Measurements from ENCODE around the gene PHYKPL.

DNA sequence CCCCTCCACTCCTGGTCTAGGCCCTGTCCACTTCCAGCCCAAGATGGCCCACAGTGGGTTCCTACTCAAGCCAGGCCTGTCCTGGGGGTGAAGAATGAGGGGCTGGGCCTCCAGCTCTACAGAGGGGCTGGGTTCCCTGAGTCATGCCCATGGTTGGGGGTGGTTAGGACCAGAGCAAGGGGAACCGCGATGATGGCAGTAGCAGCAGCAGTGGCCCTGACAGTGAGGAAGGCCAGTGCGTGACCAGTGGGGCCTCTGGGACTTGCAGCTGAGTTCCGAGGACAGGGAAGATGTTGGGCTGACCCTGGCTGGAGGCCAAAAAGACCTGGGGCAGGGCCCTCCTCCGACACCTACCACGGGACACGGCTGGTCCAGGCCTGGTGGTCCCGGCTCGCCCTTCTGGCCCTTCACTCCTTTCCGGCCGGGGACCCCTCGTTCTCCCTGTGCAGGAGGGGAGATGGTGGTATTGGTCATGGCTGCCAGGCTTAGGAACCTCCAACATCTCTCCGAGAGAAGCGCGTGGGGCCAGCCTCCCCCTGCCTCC, 9.2 kb upstream of the PHYKPL start:
- TF ChIP-seq SAP30 (IDR thresholded peaks at IDR 0.05; ENCODE audit: insufficient read depth, insufficient replicate concordance, low read length) (no peak), EZH2 (IDR thresholded peaks at IDR 0.05; ENCODE audit: low read depth, low read length, severe bottlenecking) (no peak), SP1 (IDR thresholded peaks at IDR 0.05; ENCODE audit: low read depth, low read length) (no peak), NRF1 (IDR thresholded peaks at IDR 0.05; ENCODE audit: low read depth, low read length) (no peak), POLR2A (IDR thresholded peaks at IDR 0.05; ENCODE audit: control extremely low read depth in 1 of 2, low read depth in 2 of 2, low read length in 2 of 2) (no peak), POLR2AphosphoS5 (IDR thresholded peaks at IDR 0.05; ENCODE audit: low read depth, low read length) (no peak), HDAC2 (IDR thresholded peaks at IDR 0.05; ENCODE audit: borderline replicate concordance in 1 of 2, low read depth in 2 of 2, low read length in 2 of 2) (no peak), CREB1 (IDR thresholded peaks at IDR 0.05) (no peak)
- TF ChIP-seq, protein P1, sequence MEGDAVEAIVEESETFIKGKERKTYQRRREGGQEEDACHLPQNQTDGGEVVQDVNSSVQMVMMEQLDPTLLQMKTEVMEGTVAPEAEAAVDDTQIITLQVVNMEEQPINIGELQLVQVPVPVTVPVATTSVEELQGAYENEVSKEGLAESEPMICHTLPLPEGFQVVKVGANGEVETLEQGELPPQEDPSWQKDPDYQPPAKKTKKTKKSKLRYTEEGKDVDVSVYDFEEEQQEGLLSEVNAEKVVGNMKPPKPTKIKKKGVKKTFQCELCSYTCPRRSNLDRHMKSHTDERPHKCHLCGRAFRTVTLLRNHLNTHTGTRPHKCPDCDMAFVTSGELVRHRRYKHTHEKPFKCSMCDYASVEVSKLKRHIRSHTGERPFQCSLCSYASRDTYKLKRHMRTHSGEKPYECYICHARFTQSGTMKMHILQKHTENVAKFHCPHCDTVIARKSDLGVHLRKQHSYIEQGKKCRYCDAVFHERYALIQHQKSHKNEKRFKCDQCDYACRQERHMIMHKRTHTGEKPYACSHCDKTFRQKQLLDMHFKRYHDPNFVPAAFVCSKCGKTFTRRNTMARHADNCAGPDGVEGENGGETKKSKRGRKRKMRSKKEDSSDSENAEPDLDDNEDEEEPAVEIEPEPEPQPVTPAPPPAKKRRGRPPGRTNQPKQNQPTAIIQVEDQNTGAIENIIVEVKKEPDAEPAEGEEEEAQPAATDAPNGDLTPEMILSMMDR (IDR thresholded peaks at IDR 0.05; ENCODE audit: control extremely low read depth in 1 of 3, insufficient read depth in 1 of 3, low read depth in 1 of 3, low read length in 3 of 3): no peak
- TF ChIP-seq, protein P2, sequence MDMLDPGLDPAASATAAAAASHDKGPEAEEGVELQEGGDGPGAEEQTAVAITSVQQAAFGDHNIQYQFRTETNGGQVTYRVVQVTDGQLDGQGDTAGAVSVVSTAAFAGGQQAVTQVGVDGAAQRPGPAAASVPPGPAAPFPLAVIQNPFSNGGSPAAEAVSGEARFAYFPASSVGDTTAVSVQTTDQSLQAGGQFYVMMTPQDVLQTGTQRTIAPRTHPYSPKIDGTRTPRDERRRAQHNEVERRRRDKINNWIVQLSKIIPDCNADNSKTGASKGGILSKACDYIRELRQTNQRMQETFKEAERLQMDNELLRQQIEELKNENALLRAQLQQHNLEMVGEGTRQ (IDR thresholded peaks at IDR 0.05; ENCODE audit: low read length): no peak
- TF ChIP-seq, protein P3, sequence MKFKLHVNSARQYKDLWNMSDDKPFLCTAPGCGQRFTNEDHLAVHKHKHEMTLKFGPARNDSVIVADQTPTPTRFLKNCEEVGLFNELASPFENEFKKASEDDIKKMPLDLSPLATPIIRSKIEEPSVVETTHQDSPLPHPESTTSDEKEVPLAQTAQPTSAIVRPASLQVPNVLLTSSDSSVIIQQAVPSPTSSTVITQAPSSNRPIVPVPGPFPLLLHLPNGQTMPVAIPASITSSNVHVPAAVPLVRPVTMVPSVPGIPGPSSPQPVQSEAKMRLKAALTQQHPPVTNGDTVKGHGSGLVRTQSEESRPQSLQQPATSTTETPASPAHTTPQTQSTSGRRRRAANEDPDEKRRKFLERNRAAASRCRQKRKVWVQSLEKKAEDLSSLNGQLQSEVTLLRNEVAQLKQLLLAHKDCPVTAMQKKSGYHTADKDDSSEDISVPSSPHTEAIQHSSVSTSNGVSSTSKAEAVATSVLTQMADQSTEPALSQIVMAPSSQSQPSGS (IDR thresholded peaks at IDR 0.05; ENCODE audit: low read length): no peak
